H1 (cell line): Measurements from ENCODE around the gene PLCB2. TPM values are rescaled to one million over a fixed set of nuclear protein-coding genes. Genes with fewer than 3 reads are reported as not detected.

ENCODE experiments used
- CTCF ChIA-PET: fragments of 300-600 bp; sonication (Branson Sonifier 250); formaldehyde crosslinking; loops from one replicate; lab custom pipeline; 2021; ENCODE audit not compliant: partially characterized antibody; lab: Charles Lee
- POLR2A ChIA-PET: fragments of 300-600 bp; sonication (Branson Sonifier 250); formaldehyde crosslinking; loops from one replicate; lab custom pipeline; 2021; ENCODE audit warnings: inconsistent platforms; ENCODE audit not compliant: partially characterized antibody; lab: Charles Lee
- DNase-seq, 2 experiments: peaks; one replicate each; pipeline versions ENCODE4 v3.0.0 to v3.0.0-alpha.2; 2010 to 2022; ENCODE audit warnings: low spot score in 2 of 2, low read depth in 1 of 2, mixed read lengths in 1 of 2
- FAIRE-seq: peaks from 2 replicates; lab custom pipeline; 2011; peaks lifted over from hg19 to GRCh38; lab: Jason Lieb, UNC
- H2AFZ ChIP-seq: 2 replicates; pipeline ENCODE4 v1.8.1; 2012; ENCODE audit warnings: low read length, inconsistent platforms
- H2AK5ac ChIP-seq: 2 replicates; pipeline ENCODE4 v1.6.1; 2013; ENCODE audit warnings: low read depth, low read length
- H2BK120ac ChIP-seq: replicated peaks from 2 replicates; pipeline ENCODE3; 2013; ENCODE audit warnings: low read depth, low read length, inconsistent platforms
- H2BK12ac ChIP-seq: 2 replicates; pipeline ENCODE4 v1.6.1; 2013; ENCODE audit warnings: low read depth, low read length
- H2BK15ac ChIP-seq: 2 replicates; pipeline ENCODE4 v1.6.1; 2013; ENCODE audit warnings: low read length
- H2BK20ac ChIP-seq: 2 replicates; pipeline ENCODE4 v1.6.1; 2013; ENCODE audit warnings: low read length
- H2BK5ac ChIP-seq: 2 replicates; pipeline ENCODE4 v1.6.1; 2013; ENCODE audit warnings: low read depth, low read length
- H3K14ac ChIP-seq: 2 replicates; pipeline ENCODE4 v1.6.1; 2013; ENCODE audit warnings: inconsistent platforms; ENCODE audit not compliant: insufficient read length
- H3K18ac ChIP-seq: 2 replicates; pipeline ENCODE4 v1.6.1; 2013; ENCODE audit warnings: low read length; ENCODE audit errors: extremely low read depth
- H3K23ac ChIP-seq: 2 replicates; pipeline ENCODE4 v1.6.1; 2013; ENCODE audit warnings: inconsistent platforms; ENCODE audit not compliant: insufficient read length
- H3K23me2 ChIP-seq: 2 replicates; pipeline ENCODE4 v1.6.1; 2013; ENCODE audit warnings: low read depth, low read length
- H3K27ac ChIP-seq: 2 replicates; pipeline ENCODE4 v1.6.1; 2011; ENCODE audit warnings: low read depth, low read length, inconsistent platforms
- H3K27me3 ChIP-seq, 4 experiments: replicated peaks in 1 of 4; 1 replicate in 1 of 4; 2 replicates in 3 of 4; pipeline versions ENCODE4 v1.6.1 to v1.8.1; 2011 to 2013; ENCODE audit warnings: low read length in 3 of 4, mild to moderate bottlenecking in 3 of 4, inconsistent platforms in 2 of 4, mixed read lengths in 2 of 4, moderate library complexity in 1 of 4; ENCODE audit not compliant: control insufficient read depth in 3 of 4, insufficient read depth in 3 of 4; ENCODE audit errors: extremely low read depth in 1 of 4
- H3K36me3 ChIP-seq, 4 experiments: 2 replicates each; pipeline versions ENCODE4 v1.6.1 to v1.8.1; 2011 to 2013; ENCODE audit warnings: mild to moderate bottlenecking in 4 of 4, low read length in 3 of 4, moderate library complexity in 2 of 4, control low read depth in 1 of 4, inconsistent platforms in 1 of 4; ENCODE audit not compliant: insufficient read depth in 4 of 4, control insufficient read depth in 2 of 4
- H3K4ac ChIP-seq: replicated peaks from 2 replicates; pipeline ENCODE3; 2013; ENCODE audit warnings: low read length, low read depth, mixed read lengths, inconsistent platforms; ENCODE audit not compliant: insufficient read length
- H3K4me1 ChIP-seq, 4 experiments: replicated peaks in 1 of 4; 1 replicate in 1 of 4; 2 replicates in 3 of 4; pipeline versions ENCODE4 v1.6.1 to v1.8.1; 2011 to 2013; ENCODE audit warnings: low read length in 3 of 4, inconsistent platforms in 2 of 4, mixed read lengths in 1 of 4; ENCODE audit not compliant: insufficient read depth in 4 of 4, control insufficient read depth in 3 of 4
- H3K4me2 ChIP-seq, 2 experiments: 2 replicates each; pipeline versions ENCODE4 v1.6.1 to v1.8.1; 2011 to 2013; ENCODE audit warnings: low read depth in 2 of 2, low read length in 2 of 2, control low read depth in 1 of 2, inconsistent platforms in 1 of 2, mild to moderate bottlenecking in 1 of 2; ENCODE audit not compliant: insufficient read depth in 1 of 2
- H3K4me3 ChIP-seq, 4 experiments: fragments of 200-600, 300-600 bp in 1 of 4; sonication (generic), shearing (Covaris generic), sonication (Bioruptor Twin) in 1 of 4; 2 replicates each; pipeline versions ENCODE4 v1.5.1 to v1.8.1; 2011 to 2016; ENCODE audit warnings: low read length in 4 of 4, low read depth in 3 of 4, control low read depth in 2 of 4, inconsistent platforms in 2 of 4, mild to moderate bottlenecking in 2 of 4, mixed read lengths in 1 of 4, moderate library complexity in 1 of 4; ENCODE audit not compliant: insufficient read depth in 2 of 4; ENCODE audit errors: extremely low read depth in 1 of 4
- H3K56ac ChIP-seq: replicated peaks from 2 replicates; pipeline ENCODE3; 2013; ENCODE audit warnings: low read depth, mild to moderate bottlenecking, mixed read lengths, low read length, inconsistent platforms; ENCODE audit not compliant: insufficient read length
- H3K79me1 ChIP-seq: 2 replicates; pipeline ENCODE4 v1.6.1; 2013; ENCODE audit warnings: low read depth, low read length, control low read depth
- H3K79me2 ChIP-seq, 2 experiments: 2 replicates each; pipeline versions ENCODE4 v1.6.1 to v1.8.1; 2012 to 2013; ENCODE audit warnings: low read length in 2 of 2, mild to moderate bottlenecking in 2 of 2, inconsistent platforms in 1 of 2; ENCODE audit not compliant: insufficient read depth in 2 of 2, control insufficient read depth in 1 of 2
- H3K9ac ChIP-seq, 4 experiments: replicated peaks in 1 of 4; 1 replicate in 1 of 4; 2 replicates in 3 of 4; pipeline versions ENCODE4 v1.6.1 to v1.8.1; 2011 to 2013; ENCODE audit warnings: low read depth in 3 of 4, low read length in 3 of 4, control low read depth in 2 of 4, mild to moderate bottlenecking in 2 of 4, moderate library complexity in 2 of 4, inconsistent platforms in 1 of 4; ENCODE audit errors: extremely low read depth in 1 of 4
- H3K9me3 ChIP-seq, 2 experiments: 2 replicates each; pipeline versions ENCODE4 v1.6.1 to v1.8.1; 2012 to 2013; ENCODE audit warnings: mild to moderate bottlenecking in 2 of 2, moderate library complexity in 2 of 2, control low read depth in 1 of 2, inconsistent platforms in 1 of 2, low read depth in 1 of 2, low read length in 1 of 2, mixed read lengths in 1 of 2; ENCODE audit not compliant: insufficient read depth in 2 of 2
- H4K20me1 ChIP-seq, 2 experiments: replicated peaks in 1 of 2; 2 replicates each; pipeline versions ENCODE3 to v1.8.1; 2011 to 2013; ENCODE audit warnings: inconsistent platforms in 2 of 2, low read length in 2 of 2, mild to moderate bottlenecking in 1 of 2; ENCODE audit not compliant: insufficient read depth in 2 of 2, control insufficient read depth in 1 of 2
- H4K5ac ChIP-seq: 2 replicates; pipeline ENCODE4 v1.6.1; 2013; ENCODE audit warnings: low read length, low read depth, mixed read lengths, inconsistent platforms; ENCODE audit not compliant: insufficient read length
- H4K8ac ChIP-seq: 2 replicates; pipeline ENCODE4 v1.8.0; 2013; ENCODE audit warnings: mild to moderate bottlenecking, moderate library complexity, low read length, inconsistent platforms; ENCODE audit not compliant: insufficient read depth; ENCODE audit errors: extremely low read depth
- H4K91ac ChIP-seq: replicated peaks from 2 replicates; pipeline ENCODE3; 2013; ENCODE audit warnings: low read length, mixed read lengths, inconsistent platforms; ENCODE audit not compliant: insufficient read length
- ASH2L ChIP-seq: fragments of 200-600, 300-600 bp; sonication (generic); IDR thresholded peaks from one replicate; pipeline ENCODE4 v1.7.1; 2017; ENCODE audit warnings: low read length
- BCL11A ChIP-seq, 2 experiments: IDR thresholded peaks; one replicate each; pipeline ENCODE4 v1.6.1; 2011; ENCODE audit warnings: low read depth in 2 of 2, low read length in 2 of 2, mild to moderate bottlenecking in 2 of 2
- CEBPB ChIP-seq: IDR thresholded peaks from 2 replicates; pipeline ENCODE4 v1.6.1; 2012; ENCODE audit warnings: low read depth, low read length
- HDAC2 ChIP-seq, 2 experiments: fragments of 300-600 bp in 1 of 2; sonication (generic) in 1 of 2; IDR thresholded peaks; 2 replicates each; pipeline ENCODE4 v1.6.1; 2011 to 2012; ENCODE audit warnings: low read depth in 2 of 2, low read length in 2 of 2, mild to moderate bottlenecking in 2 of 2, moderate library complexity in 2 of 2, borderline replicate concordance in 1 of 2, inconsistent platforms in 1 of 2
- KDM4A ChIP-seq: IDR thresholded peaks from one replicate; pipeline ENCODE4 v1.7.1; 2012; ENCODE audit warnings: low read depth, mild to moderate bottlenecking, moderate library complexity, low read length, inconsistent platforms; ENCODE audit not compliant: severe bottlenecking
- KDM5A ChIP-seq: fragments of 200-600 bp; IDR thresholded peaks from 2 replicates; pipeline ENCODE4 v1.7.1; 2012; ENCODE audit warnings: mild to moderate bottlenecking, low read length, inconsistent platforms, mixed read lengths
- RAD21 ChIP-seq, 2 experiments: IDR thresholded peaks in 1 of 2; conservative IDR thresholded peaks in 1 of 2; 2 replicates each; pipeline ENCODE4 v1.6.1; 2011; ENCODE audit warnings: low read depth in 2 of 2, low read length in 2 of 2, improper control_type of control experiment in 1 of 2, inconsistent platforms in 1 of 2, mild to moderate bottlenecking in 1 of 2, moderate library complexity in 1 of 2
- RXRA ChIP-seq: IDR thresholded peaks from 2 replicates; pipeline ENCODE4 v1.6.1; 2011; ENCODE audit warnings: low read depth, mild to moderate bottlenecking, low read length, moderate library complexity; ENCODE audit not compliant: insufficient read depth
- SAP30 ChIP-seq: fragments of 300-600 bp; sonication (generic); IDR thresholded peaks from 2 replicates; pipeline ENCODE4 v1.7.1; 2012; ENCODE audit warnings: low read length, moderate library complexity, mild to moderate bottlenecking, inconsistent platforms; ENCODE audit not compliant: insufficient read depth, insufficient replicate concordance
- SP1 ChIP-seq: IDR thresholded peaks from 2 replicates; pipeline ENCODE4 v1.6.1; 2011; ENCODE audit warnings: low read depth, low read length
- TAF7 ChIP-seq: optimal IDR thresholded peaks from 2 replicates; pipeline ENCODE3; 2011; ENCODE audit warnings: low read depth, mild to moderate bottlenecking, inconsistent platforms, low read length, moderate library complexity, borderline replicate concordance
- TEAD4 ChIP-seq: IDR thresholded peaks from 2 replicates; pipeline ENCODE4 v1.6.1; 2012; ENCODE audit warnings: low read depth, low read length, inconsistent platforms, mixed read lengths
- WGBS, 2 experiments: shearing (Covaris generic) in 1 of 2; methylation state at CpG; one replicate each; pipeline versions ENCODE4 v1.1.6 to v1.1.7; 2013 to 2015; ENCODE audit warnings: low lambda C conversion rate in 2 of 2, mixed read lengths in 2 of 2, inconsistent platforms in 1 of 2, low coverage in 1 of 2, missing lambda C conversion rate in 1 of 2; ENCODE audit not compliant: insufficient replicate concordance in 2 of 2, insufficient coverage in 1 of 2, insufficient read length in 1 of 2; ENCODE audit errors: extremely low coverage in 1 of 2, missing lambda C conversion rate in 1 of 2; 5-methylcytosine and 5-hydroxymethylcytosine counted together
- polyA plus RNA-seq, 7 experiments: library from polyadenylated mRNA; depleted of rRNA in 3 of 7; stranded (reverse) in 5 of 7; unstranded in 2 of 7; fragments of >200 nt in 5 of 7; fragments of 200-250 nt in 2 of 7; gene quantifications; 1 replicate in 5 of 7; 2 replicates in 1 of 7; 4 replicates in 1 of 7; pipeline versions ENCODE4 v1.2.1 to v1.2.3, GENCODE V29; 2011 to 2013; ENCODE audit warnings: missing spikeins in 2 of 7, mixed read lengths in 2 of 7
- total RNA-seq: library from RNA; stranded (reverse); fragmentation: NEBNext Ultra II Directional; extraction: Animal tissue kit (Norgen Biotek cat#: 25700); gene quantifications from 2 replicates; pipeline ENCODE4 v1.2.1, GENCODE V29; 2021

Gene PLCB2
- total and polyA plus RNA-seq, 2 of the 8 experiments (the other 6 are each of a cell fraction or from before 2014, with no cell fraction given), result 7.2 to 8.4 TPM

DNA sequence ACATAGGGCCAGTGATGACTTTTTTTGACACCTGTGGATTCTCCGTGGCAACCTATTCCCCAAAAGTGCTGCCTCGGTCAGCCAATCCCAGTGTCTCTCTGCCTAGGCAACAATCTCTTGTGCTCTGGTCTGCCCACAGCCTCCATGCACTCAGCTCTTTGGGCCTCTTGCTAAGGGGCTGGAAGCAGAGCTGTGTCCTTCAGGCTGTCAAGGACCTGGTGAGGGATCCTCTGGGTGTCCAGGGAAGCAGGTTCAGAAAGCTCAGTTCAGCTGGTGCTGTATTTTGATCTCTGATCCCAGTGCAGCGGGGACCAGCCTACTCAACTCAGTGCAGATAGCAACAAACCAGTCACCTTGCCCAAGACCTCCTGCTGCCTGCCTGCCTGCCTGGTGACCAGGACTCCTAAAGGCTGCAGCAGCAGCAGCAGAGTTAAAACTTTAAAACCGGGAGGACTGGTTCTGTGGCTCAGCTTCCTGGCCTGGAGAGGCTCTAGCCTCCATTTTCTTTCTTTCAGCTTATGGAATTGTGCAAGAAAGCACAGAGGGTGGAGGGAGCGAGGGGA is 62.7 kb downstream of the PLCB2 start:
- ChIA-PET POLR2A (interaction anchor here (0.7 to 1.7 kb wide), 5 partner anchors 9 to 64 kb away, joined by 3 to 6 read pairs (median 3); no protein-coding TSS in a partner anchor), CTCF (interaction anchor here (1.0 to 46.3 kb wide), 8 partner anchors 8 to 171 kb away, joined by 3 to 1340 read pairs (median 6); no protein-coding TSS in a partner anchor)
- Histone ChIP-seq H2AFZ (no peak overlapping the region), H4K8ac (no peak overlapping the region; the same call in 1 of the 2 replicates), H2BK15ac (peak overlapping the region; percentile 53), H2BK20ac (peak overlapping the region; percentile 7; the same call in 1 of the 2 replicates), H3K18ac (peak overlapping the region; percentile 78; the same call in 1 of the 2 replicates), H3K27ac (no peak overlapping the region), H3K27me3 (0 out of 7 replicates have a peak, but pooled peaks cover 0 to 2% (median 0%) of the 10 kb centered on the region in 4 experiments), H4K5ac (no peak overlapping the region), H3K56ac (no peak overlapping the region), H4K91ac (peak overlapping the region; percentile 33), H3K9me3 (no peaks in the 10 kb centered on the region), H2AK5ac (no peak overlapping the region), H3K14ac (no peak overlapping the region), H3K36me3 (no peaks in the 10 kb centered on the region), H3K4me1 (peaks cover 0 to 11% (median 9%) of the 10 kb centered on the region in 4 experiments; a peak in 4 of 7 replicates), H4K20me1 (no peaks in the 10 kb centered on the region), H2BK12ac (no peak overlapping the region), H3K79me2 (no peaks in the 10 kb centered on the region), H3K23ac (no peak overlapping the region), H3K4me2 (peak overlapping the region in 1 of 2 experiments; percentile 38; a peak in 1 of 4 replicates), H3K79me1 (no peaks in the 10 kb centered on the region), H2BK120ac (no peak overlapping the region), H2BK5ac (peak overlapping the region; percentile 49; the same call in 1 of the 2 replicates), H3K9ac (no peak overlapping the region), H3K4me3 (no peak overlapping the region), H3K23me2 (no peaks in the 10 kb centered on the region), H3K4ac (no peak overlapping the region)
- DNase-seq (no peak), FAIRE-seq (no peak)
- 84% methylated on average over 5 of the region's 5 CpGs; no CpG with 5 or more reads in 1 of the 2 experiments for WGBS, 2 experiments
- TF ChIP-seq ASH2L, result no peak
- TF ChIP-seq KDM4A, result no peak
- no peak for TF ChIP-seq BCL11A (IDR thresholded peaks at IDR 0.05; ENCODE audit: low read depth in 2 of 2, low read length in 2 of 2)
- TF ChIP-seq RAD21 (IDR thresholded peaks at IDR 0.05 in 1 of 2, conservative IDR thresholded peaks at IDR 0.05 in 1 of 2; ENCODE audit: low read depth in 2 of 2, low read length in 2 of 2), result no peak
- TF ChIP-seq SAP30, result no peak
- TF ChIP-seq SP1, result 0 out of 2 replicates have a peak, but pooled peaks have one; percentile 11
- TF ChIP-seq TAF7, result no peak
- no peak for TF ChIP-seq HDAC2 (IDR thresholded peaks at IDR 0.05; ENCODE audit: borderline replicate concordance in 1 of 2, low read depth in 2 of 2, low read length in 2 of 2)
- 0 out of 2 replicates have a peak, but pooled peaks have one; percentile 28 for TF ChIP-seq CEBPB
- TF ChIP-seq KDM5A, result no peak
- TF ChIP-seq RXRA, result no peak
- TF ChIP-seq TEAD4, result no peak
